ENCODE data around the gene CYTIP.
A peak's percentile ranks its signal among the peaks of the same experiment; 100 is the strongest.

Gene CYTIP
- 309 to 590 (median 335) reads per million in 3 donors for total RNA-seq

DNA sequence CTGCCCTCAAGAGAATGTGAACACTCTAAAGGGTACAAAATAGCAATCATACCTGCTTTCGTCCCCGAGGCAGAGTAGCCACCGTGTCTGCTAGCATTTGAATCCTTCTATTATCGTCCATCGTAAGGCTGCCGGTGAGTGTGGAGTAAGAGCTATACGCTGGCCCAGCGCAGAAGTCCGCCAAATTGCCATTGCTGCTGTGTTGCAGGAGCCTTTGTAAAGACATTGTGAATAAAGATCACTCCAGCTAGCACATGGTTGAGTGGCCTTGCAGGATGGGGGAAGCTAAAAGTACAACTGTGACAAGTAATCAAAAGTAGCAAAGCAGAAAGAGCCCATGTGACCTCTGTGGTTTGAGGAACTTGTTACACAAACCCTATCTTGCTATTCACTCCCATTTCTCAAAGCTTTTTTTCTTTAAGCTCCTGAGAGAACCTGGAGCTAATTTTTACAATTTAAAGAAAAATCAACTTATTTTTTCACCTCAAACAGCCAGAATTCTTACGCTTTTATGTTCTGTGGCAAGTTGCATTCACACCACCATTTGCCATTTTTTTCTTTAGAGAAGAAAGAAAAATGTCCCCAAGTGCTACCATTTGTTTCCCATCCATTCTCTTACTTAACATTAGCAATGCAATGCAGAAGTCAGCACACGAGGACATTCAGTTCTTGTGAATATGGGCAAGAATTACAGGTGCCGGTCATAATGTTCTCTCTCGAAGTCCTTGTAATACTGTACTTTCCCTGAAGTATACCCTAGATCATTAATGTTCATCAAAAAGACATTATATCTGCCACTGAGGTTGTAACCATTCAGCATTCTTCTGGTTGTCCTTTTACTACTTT is at the start of gene CYTIP:
CYTIP (minus strand) TSS at position 295 of the 846 bp plus-strand sequence; CDS start at position 226, 69 bp downstream.
- peak in 1 of 3 donors; percentile 40 for DNase-seq
- Histone ChIP-seq H3K4me1 (ENCODE audit: control insufficient read depth, insufficient read depth, low read length, poor library complexity, severe bottlenecking) (peaks cover 34% of the 10 kb centered on the region), H3K4me3 (ENCODE audit: insufficient read depth, low read depth, low read length, poor library complexity, severe bottlenecking) (peak within 1 kb of the TSS; percentile 80), H3K27ac (ENCODE audit: insufficient read depth, low read length, poor library complexity, severe bottlenecking) (peak within 1 kb of the TSS; percentile 82), H3K9me3 (ENCODE audit: control insufficient read depth, low read length) (no peaks in the 10 kb centered on the region), H3K27me3 (replicated peaks; ENCODE audit: control insufficient read depth, insufficient read depth, low read length, poor library complexity, severe bottlenecking) (no peaks in the 10 kb centered on the region), H3K36me3 (ENCODE audit: control insufficient read depth, insufficient read depth, low read length) (peaks cover 8% of the 10 kb centered on the region)

DNA sequence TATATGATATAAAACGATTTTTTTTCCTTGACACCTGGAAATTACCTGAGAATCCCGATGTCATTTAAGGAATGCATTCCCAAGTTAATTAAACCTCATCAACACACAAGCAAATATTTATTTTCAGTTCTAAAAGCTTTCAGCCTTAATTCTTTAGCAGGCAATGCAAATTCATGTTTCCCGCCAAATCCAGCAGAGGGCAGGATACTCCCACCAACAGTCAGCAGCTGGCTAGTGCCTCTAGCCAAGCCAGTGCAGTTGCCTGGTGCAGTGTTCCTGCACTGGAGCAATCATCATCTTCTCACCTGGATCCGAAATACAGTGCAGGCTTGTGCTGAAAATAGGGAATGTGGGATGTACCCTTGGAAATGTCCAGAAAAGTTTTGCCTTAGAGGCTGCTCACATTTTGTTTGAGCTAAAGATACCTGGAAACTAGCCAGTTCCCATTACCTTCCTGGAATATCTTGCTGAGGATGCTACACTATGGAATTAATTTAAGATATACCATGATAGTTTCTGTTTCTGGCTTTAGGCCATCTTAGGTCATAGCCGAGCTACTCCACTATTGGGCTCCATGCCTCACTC is 48.4 kb upstream of the CYTIP start:
- H3K36me3 ChIP-seq (ENCODE audit: control insufficient read depth, insufficient read depth, low read length): no peaks in the 10 kb centered on the region
- H3K4me3 ChIP-seq (ENCODE audit: insufficient read depth, low read depth, low read length, poor library complexity, severe bottlenecking): no peak overlapping the region
- H3K4me1 ChIP-seq (ENCODE audit: control insufficient read depth, insufficient read depth, low read length, poor library complexity, severe bottlenecking): peaks cover 4% of the 10 kb centered on the region
- peak; percentile 29 to 47 (median 42) for DNase-seq
- no peaks in the 10 kb centered on the region for H3K27me3 ChIP-seq (replicated peaks; ENCODE audit: control insufficient read depth, insufficient read depth, low read length, poor library complexity, severe bottlenecking)
- H3K9me3 ChIP-seq (ENCODE audit: control insufficient read depth, low read length): no peaks in the 10 kb centered on the region
- H3K27ac ChIP-seq (ENCODE audit: insufficient read depth, low read length, poor library complexity, severe bottlenecking): no peak overlapping the region

DNA sequence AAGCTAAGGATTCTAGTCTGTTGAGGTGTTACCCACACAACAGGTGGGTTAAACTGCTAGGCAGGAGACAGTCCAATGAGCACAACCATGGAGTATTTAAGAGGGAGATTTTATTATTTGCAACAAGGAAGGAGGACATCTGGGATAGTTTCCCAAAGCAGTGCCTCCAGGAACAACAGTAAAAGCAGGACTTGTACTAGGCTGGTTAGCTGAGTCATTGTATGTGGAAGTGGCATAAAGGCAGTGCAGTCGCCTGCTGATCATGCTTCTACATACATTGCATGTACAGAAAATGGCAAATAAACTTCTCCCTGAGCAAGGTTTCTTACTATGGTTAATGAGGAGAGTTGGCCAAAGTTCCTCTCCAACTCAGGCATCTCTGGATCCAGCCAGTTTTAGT is 46.1 kb upstream of the CYTIP start:
- DNase-seq: no peak
- no peak overlapping the region for H3K4me3 ChIP-seq (ENCODE audit: insufficient read depth, low read depth, low read length, poor library complexity, severe bottlenecking)
- H3K36me3 ChIP-seq (ENCODE audit: control insufficient read depth, insufficient read depth, low read length): no peaks in the 10 kb centered on the region
- H3K27ac ChIP-seq (ENCODE audit: insufficient read depth, low read length, poor library complexity, severe bottlenecking): no peak overlapping the region
- H3K4me1 ChIP-seq (ENCODE audit: control insufficient read depth, insufficient read depth, low read length, poor library complexity, severe bottlenecking): peaks cover 4% of the 10 kb centered on the region
- no peaks in the 10 kb centered on the region for H3K27me3 ChIP-seq (replicated peaks; ENCODE audit: control insufficient read depth, insufficient read depth, low read length, poor library complexity, severe bottlenecking)
- no peaks in the 10 kb centered on the region for H3K9me3 ChIP-seq (ENCODE audit: control insufficient read depth, low read length)

DNA sequence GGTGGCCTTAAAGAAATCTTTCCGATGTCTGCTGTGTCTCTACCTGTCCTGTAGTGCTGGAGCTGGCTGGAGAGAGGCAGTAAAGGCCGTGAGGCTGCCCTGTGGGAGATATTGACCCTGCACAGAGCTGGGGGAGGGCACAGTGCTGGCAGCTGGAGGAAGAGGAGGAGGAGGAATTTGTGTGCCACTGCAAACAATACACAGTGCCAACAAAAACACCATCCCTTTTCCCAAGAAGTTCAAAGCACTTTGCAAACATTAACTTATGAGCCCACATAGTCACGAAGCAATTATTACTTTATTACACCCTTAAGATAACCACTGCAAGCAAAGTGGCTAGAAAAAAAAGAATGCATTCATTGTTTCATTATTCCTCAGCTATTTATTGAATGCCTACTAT is 45.0 kb upstream of the CYTIP start:
- H3K4me3 ChIP-seq (ENCODE audit: insufficient read depth, low read depth, low read length, poor library complexity, severe bottlenecking): no peak overlapping the region
- DNase-seq: no peak

DNA sequence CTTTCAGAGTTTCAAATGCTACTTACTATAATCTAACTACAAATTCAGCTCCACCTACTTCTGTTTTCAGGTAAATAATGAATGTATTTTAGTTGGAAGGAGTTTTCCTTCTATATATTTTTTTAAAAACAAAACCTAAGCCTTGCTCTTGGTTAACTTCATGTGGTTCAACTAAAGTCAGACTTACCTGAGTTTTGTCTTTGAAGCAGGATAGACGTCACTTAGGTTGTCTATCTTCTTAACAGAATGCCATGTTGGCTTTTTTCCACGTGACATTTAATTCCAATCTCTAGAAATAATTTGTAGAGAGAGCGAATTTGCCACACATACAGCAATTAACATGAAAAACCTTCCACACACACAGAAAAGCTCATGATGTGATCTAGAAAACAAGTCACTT is 43.9 kb upstream of the CYTIP start:
- no peak for DNase-seq
- H3K9me3 ChIP-seq (ENCODE audit: control insufficient read depth, low read length): no peaks in the 10 kb centered on the region
- H3K4me1 ChIP-seq (ENCODE audit: control insufficient read depth, insufficient read depth, low read length, poor library complexity, severe bottlenecking): peaks cover 4% of the 10 kb centered on the region
- H3K27ac ChIP-seq (ENCODE audit: insufficient read depth, low read length, poor library complexity, severe bottlenecking): no peak overlapping the region
- no peaks in the 10 kb centered on the region for H3K36me3 ChIP-seq (ENCODE audit: control insufficient read depth, insufficient read depth, low read length)
- H3K4me3 ChIP-seq (ENCODE audit: insufficient read depth, low read depth, low read length, poor library complexity, severe bottlenecking): no peak overlapping the region
- H3K27me3 ChIP-seq (replicated peaks; ENCODE audit: control insufficient read depth, insufficient read depth, low read length, poor library complexity, severe bottlenecking): no peaks in the 10 kb centered on the region

More for the DNA sequence above, 45.0 kb upstream of the CYTIP start:
- no peaks in the 10 kb centered on the region for H3K36me3 ChIP-seq (ENCODE audit: control insufficient read depth, insufficient read depth, low read length)
- no peaks in the 10 kb centered on the region for H3K27me3 ChIP-seq (replicated peaks; ENCODE audit: control insufficient read depth, insufficient read depth, low read length, poor library complexity, severe bottlenecking)
- no peak overlapping the region for H3K27ac ChIP-seq (ENCODE audit: insufficient read depth, low read length, poor library complexity, severe bottlenecking)
- no peaks in the 10 kb centered on the region for H3K9me3 ChIP-seq (ENCODE audit: control insufficient read depth, low read length)
- H3K4me1 ChIP-seq (ENCODE audit: control insufficient read depth, insufficient read depth, low read length, poor library complexity, severe bottlenecking): peaks cover 4% of the 10 kb centered on the region

DNA sequence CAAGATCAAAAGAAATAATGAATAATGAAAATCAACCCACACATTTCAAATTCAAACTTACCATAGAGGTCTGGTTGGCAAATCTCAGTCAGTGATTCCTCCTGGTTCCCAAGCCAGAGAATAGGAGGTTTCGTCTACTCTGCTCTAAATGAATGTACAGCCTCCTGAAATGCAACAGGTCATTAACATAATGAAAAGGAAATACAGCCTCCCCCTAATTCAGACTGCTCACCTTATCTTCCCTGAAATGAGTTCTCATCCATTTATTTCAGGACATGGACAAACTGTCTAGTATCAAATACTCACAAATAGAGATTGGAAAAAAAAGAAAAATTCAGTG is 43.4 kb upstream of the CYTIP start:
- Histone ChIP-seq H3K36me3 (ENCODE audit: control insufficient read depth, insufficient read depth, low read length) (no peaks in the 10 kb centered on the region), H3K27ac (ENCODE audit: insufficient read depth, low read length, poor library complexity, severe bottlenecking) (no peak overlapping the region), H3K4me1 (ENCODE audit: control insufficient read depth, insufficient read depth, low read length, poor library complexity, severe bottlenecking) (peaks cover under 1% of the 10 kb centered on the region), H3K9me3 (ENCODE audit: control insufficient read depth, low read length) (no peaks in the 10 kb centered on the region), H3K4me3 (ENCODE audit: insufficient read depth, low read depth, low read length, poor library complexity, severe bottlenecking) (no peak overlapping the region), H3K27me3 (replicated peaks; ENCODE audit: control insufficient read depth, insufficient read depth, low read length, poor library complexity, severe bottlenecking) (no peaks in the 10 kb centered on the region)
- no peak for DNase-seq

DNA sequence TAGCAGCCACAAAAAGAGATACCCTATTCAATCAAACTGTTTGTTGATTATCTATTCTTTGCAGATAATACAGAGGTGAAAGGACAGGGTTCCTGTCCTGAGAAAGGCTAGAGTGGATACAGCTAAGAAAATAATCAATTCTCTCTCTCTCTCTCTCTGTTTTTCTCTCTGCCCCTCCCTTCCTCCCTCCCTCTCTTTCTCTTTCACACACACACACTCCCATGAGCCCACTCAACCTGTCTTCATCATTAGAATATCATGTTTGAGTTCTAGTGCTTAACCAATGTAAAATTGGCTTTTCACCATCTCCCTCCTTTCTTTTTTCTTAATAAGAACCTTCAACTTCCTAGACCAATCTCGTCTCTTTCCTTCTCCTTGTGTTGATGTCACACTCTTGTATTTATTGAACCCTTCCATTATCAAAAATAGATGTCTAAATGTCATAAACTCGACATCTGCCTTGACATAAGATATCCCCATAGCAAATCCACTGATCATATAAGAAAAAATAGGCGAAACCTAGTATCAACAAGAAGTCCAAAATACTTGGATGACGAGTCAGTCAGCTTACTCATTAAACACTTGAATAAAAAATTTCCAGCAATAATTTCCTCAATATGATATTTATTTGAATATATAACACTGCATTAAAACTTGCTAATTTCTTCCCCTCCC is 42.8 kb upstream of the CYTIP start:
- DNase-seq: no peak
- no peaks in the 10 kb centered on the region for H3K4me1 ChIP-seq (ENCODE audit: control insufficient read depth, insufficient read depth, low read length, poor library complexity, severe bottlenecking)
- no peaks in the 10 kb centered on the region for H3K9me3 ChIP-seq (ENCODE audit: control insufficient read depth, low read length)
- H3K27me3 ChIP-seq (replicated peaks; ENCODE audit: control insufficient read depth, insufficient read depth, low read length, poor library complexity, severe bottlenecking): no peaks in the 10 kb centered on the region
- no peak overlapping the region for H3K4me3 ChIP-seq (ENCODE audit: insufficient read depth, low read depth, low read length, poor library complexity, severe bottlenecking)
- H3K36me3 ChIP-seq (ENCODE audit: control insufficient read depth, insufficient read depth, low read length): no peaks in the 10 kb centered on the region
- no peak overlapping the region for H3K27ac ChIP-seq (ENCODE audit: insufficient read depth, low read length, poor library complexity, severe bottlenecking)

DNA sequence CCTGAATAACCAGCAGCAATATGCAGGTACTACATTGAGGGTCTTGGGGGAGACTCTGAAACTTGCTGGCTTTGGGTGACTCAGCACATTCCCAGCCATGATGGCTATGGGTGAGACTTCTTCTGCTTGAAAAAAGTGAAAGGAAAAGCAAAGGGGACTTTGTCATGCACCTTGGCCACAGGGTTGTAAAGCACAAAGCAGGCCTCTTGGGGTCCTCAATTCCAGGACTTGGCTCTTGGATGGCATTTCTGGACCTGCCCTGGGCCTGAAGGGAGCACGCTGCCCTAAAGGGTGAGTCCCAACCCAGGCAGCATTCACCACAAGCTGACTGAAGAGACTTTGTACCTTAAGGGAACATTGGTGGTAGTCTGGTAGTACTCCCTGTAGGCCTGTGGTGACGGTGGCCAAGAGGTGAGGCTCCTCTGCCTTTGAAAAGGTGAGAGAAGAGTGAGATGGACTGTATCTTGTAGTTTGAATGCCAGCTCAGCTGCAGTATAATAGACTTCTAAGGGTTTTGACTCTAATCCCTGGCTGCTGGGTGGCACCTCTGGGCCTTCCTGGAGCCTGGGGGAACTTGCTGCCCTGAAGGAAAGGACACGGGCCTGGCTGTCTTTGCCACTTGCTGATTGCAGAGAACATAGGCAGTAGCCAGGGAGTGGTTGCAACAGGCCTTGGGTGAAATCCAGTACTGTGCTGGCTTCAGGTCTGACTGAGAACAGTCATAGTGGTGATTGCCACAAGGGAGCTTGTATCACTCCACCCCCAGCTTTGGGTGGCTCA is 36.5 kb upstream of the CYTIP start:
- H3K27ac ChIP-seq (ENCODE audit: insufficient read depth, low read length, poor library complexity, severe bottlenecking): no peak overlapping the region
- H3K27me3 ChIP-seq (replicated peaks; ENCODE audit: control insufficient read depth, insufficient read depth, low read length, poor library complexity, severe bottlenecking): no peaks in the 10 kb centered on the region
- no peak for DNase-seq
- no peaks in the 10 kb centered on the region for H3K36me3 ChIP-seq (ENCODE audit: control insufficient read depth, insufficient read depth, low read length)
- H3K4me3 ChIP-seq (ENCODE audit: insufficient read depth, low read depth, low read length, poor library complexity, severe bottlenecking): no peak overlapping the region
- no peaks in the 10 kb centered on the region for H3K4me1 ChIP-seq (ENCODE audit: control insufficient read depth, insufficient read depth, low read length, poor library complexity, severe bottlenecking)
- H3K9me3 ChIP-seq (ENCODE audit: control insufficient read depth, low read length): no peaks in the 10 kb centered on the region

DNA sequence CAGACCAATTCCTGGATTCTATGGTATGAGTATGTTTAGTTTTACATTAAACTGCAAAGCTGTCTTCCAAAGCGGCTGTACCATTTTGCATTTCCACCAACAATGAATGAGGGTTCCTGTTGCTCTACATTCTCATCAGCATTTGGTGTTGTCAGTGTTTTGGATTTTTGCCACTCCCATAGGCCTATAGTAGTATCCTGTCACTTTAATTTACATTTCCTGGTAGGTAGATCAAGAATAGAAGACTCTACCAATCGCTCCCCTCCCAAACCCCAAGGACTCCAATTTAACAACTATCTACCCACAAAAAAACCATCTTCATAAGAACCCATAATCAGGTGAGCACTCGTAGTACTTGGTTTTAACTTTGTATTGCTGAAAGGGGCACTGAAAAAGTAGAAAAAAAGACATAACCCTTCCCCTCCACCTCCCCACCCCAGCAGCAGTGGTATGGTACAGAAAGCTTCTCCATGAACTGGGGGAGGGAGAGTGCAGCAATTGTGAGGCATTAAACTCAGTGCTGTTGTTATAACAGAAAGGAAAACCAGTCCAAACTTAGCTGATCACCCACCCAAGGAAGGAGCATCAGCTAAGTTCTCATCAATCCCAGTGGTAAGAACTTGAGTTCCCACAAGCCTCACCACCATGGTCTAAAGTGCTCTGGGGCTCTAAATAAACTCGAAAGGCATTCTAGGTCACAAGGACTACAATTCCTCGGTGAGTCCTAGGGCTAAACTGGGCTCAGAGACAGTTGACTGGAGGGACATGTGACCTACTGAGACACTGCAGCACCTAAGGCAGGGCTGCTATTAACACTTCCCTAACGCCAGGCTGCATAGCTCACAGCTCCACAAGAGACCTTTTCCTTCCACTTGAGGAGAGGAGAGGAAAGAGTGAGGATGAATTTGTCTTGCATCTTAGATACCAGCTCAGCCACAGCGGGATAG is 35.5 kb upstream of the CYTIP start:
- Histone ChIP-seq H3K27me3 (replicated peaks; ENCODE audit: control insufficient read depth, insufficient read depth, low read length, poor library complexity, severe bottlenecking) (no peaks in the 10 kb centered on the region), H3K36me3 (ENCODE audit: control insufficient read depth, insufficient read depth, low read length) (no peaks in the 10 kb centered on the region), H3K4me3 (ENCODE audit: insufficient read depth, low read depth, low read length, poor library complexity, severe bottlenecking) (no peak overlapping the region), H3K4me1 (ENCODE audit: control insufficient read depth, insufficient read depth, low read length, poor library complexity, severe bottlenecking) (no peaks in the 10 kb centered on the region), H3K27ac (ENCODE audit: insufficient read depth, low read length, poor library complexity, severe bottlenecking) (no peak overlapping the region), H3K9me3 (ENCODE audit: control insufficient read depth, low read length) (no peaks in the 10 kb centered on the region)
- DNase-seq: no peak

Data from effector memory CD4-positive, alpha-beta T cell (primary cell).